IMR-90 (cell line): ENCODE results near the gene NAA50. TPM values are rescaled to one million over a fixed set of nuclear protein-coding genes. Genes with fewer than 3 reads are reported as not detected.

Source experiments
- ATAC-seq: fragments of 200-7000 bp; cut with Tn5 transposase; 2 replicates; pipeline ENCODE4 v1.9.1; 2020; ENCODE audit warnings: low read depth, mild to moderate bottlenecking, moderate library complexity
- BruUV-seq: library from RNA; stranded (reverse); fragments of 400-500 nt; replicated peaks from 2 replicates; lab custom pipeline; 2021; lab: Mats Ljungman, UMichigan
- CTCF ChIA-PET: fragments of 300-600 bp; formaldehyde crosslinking; extraction: SDS; loops from one replicate; lab custom pipeline; 2021; ENCODE audit warnings: antibody characterized with exemption; lab: Yijun Ruan, JAX
- POLR2A ChIA-PET: fragments of 300-600 bp; sonication (Branson Sonifier 250); formaldehyde crosslinking; loops from one replicate; lab custom pipeline; 2022; ENCODE audit warnings: antibody characterized with exemption; ENCODE audit not compliant: unreplicated experiment; lab: Charles Lee
- DNase-seq: peaks from one replicate; pipeline ENCODE4 v3.0.0; 2013
- H2AFZ ChIP-seq: replicated peaks from 2 replicates; pipeline ENCODE3; 2013; ENCODE audit warnings: low read length, mild to moderate bottlenecking; ENCODE audit not compliant: poor library complexity
- H2AK5ac ChIP-seq: 2 replicates; pipeline ENCODE4 v1.6.1; 2013; ENCODE audit warnings: low read depth, low read length, inconsistent platforms
- H2AK9ac ChIP-seq: replicated peaks from 2 replicates; pipeline ENCODE3; 2013; ENCODE audit warnings: mild to moderate bottlenecking, low read depth, low read length, moderate library complexity; ENCODE audit not compliant: poor library complexity
- H2BK120ac ChIP-seq: 2 replicates; pipeline ENCODE4 v1.6.1; 2013; ENCODE audit warnings: low read depth, low read length, inconsistent platforms
- H2BK15ac ChIP-seq: 3 replicates; pipeline ENCODE4 v1.6.1; 2013; ENCODE audit warnings: low read depth, low read length, inconsistent platforms
- H2BK20ac ChIP-seq: 2 replicates; pipeline ENCODE4 v1.6.1; 2013; ENCODE audit warnings: low read depth, mild to moderate bottlenecking, inconsistent platforms, low read length, moderate library complexity
- H2BK5ac ChIP-seq: 2 replicates; pipeline ENCODE4 v1.6.1; 2013; ENCODE audit warnings: mild to moderate bottlenecking, low read depth, low read length, inconsistent platforms; ENCODE audit not compliant: poor library complexity, severe bottlenecking
- H3K14ac ChIP-seq: replicated peaks from 2 replicates; pipeline ENCODE4 v1.6.1; 2013; ENCODE audit warnings: low read depth, low read length, inconsistent platforms
- H3K18ac ChIP-seq: 2 replicates; pipeline ENCODE4 v1.6.1; 2013; ENCODE audit warnings: low read depth, low read length, control low read depth
- H3K23ac ChIP-seq: 2 replicates; pipeline ENCODE4 v1.6.1; 2013; ENCODE audit warnings: low read depth, low read length, inconsistent platforms
- H3K27ac ChIP-seq: 2 replicates; pipeline ENCODE4 v1.5.1; 2013; ENCODE audit warnings: mild to moderate bottlenecking, control low read depth, low read length; ENCODE audit not compliant: insufficient read depth
- H3K27me3 ChIP-seq: 2 replicates; pipeline ENCODE4 v1.6.1; 2013; ENCODE audit warnings: low read length; ENCODE audit not compliant: control insufficient read depth, insufficient read depth
- H3K36me3 ChIP-seq: 2 replicates; pipeline ENCODE4 v1.6.1; 2013; ENCODE audit warnings: low read length, mixed read lengths; ENCODE audit not compliant: control insufficient read depth, insufficient read depth
- H3K4ac ChIP-seq: 2 replicates; pipeline ENCODE4 v1.6.1; 2013; ENCODE audit warnings: low read depth, low read length, inconsistent platforms
- H3K4me1 ChIP-seq: 2 replicates; pipeline ENCODE4 v1.6.1; 2013; ENCODE audit warnings: low read length, mixed read lengths; ENCODE audit not compliant: control insufficient read depth, insufficient read depth
- H3K4me2 ChIP-seq: 2 replicates; pipeline ENCODE4 v1.6.1; 2013; ENCODE audit warnings: low read depth, mild to moderate bottlenecking, control low read depth, low read length, moderate library complexity
- H3K4me3 ChIP-seq: 2 replicates; pipeline ENCODE4 v1.5.1; 2013; ENCODE audit warnings: low read depth, mild to moderate bottlenecking, control low read depth, low read length, moderate library complexity; ENCODE audit not compliant: insufficient read depth
- H3K56ac ChIP-seq: 2 replicates; pipeline ENCODE4 v1.6.1; 2013; ENCODE audit warnings: low read length, inconsistent platforms; ENCODE audit not compliant: insufficient read depth; ENCODE audit errors: extremely low read depth
- H3K79me1 ChIP-seq, 2 experiments: 2 replicates each; pipeline ENCODE4 v1.6.1; 2013; ENCODE audit warnings: low read length in 2 of 2, inconsistent platforms in 1 of 2, low read depth in 1 of 2
- H3K9ac ChIP-seq: 2 replicates; pipeline ENCODE4 v1.6.1; 2013; ENCODE audit warnings: low read depth, low read length, control low read depth
- H3K9me1 ChIP-seq: 2 replicates; pipeline ENCODE4 v1.6.1; 2013; ENCODE audit warnings: low read length, inconsistent platforms; ENCODE audit not compliant: insufficient read depth
- H3K9me3 ChIP-seq: 2 replicates; pipeline ENCODE4 v1.6.1; 2013; ENCODE audit warnings: low read length; ENCODE audit not compliant: control insufficient read depth, insufficient read depth
- H4K20me1 ChIP-seq: 2 replicates; pipeline ENCODE4 v1.6.1; 2013; ENCODE audit warnings: low read length, inconsistent platforms; ENCODE audit not compliant: insufficient read depth
- H4K5ac ChIP-seq: 2 replicates; pipeline ENCODE4 v1.6.1; 2013; ENCODE audit warnings: mild to moderate bottlenecking, low read depth, low read length, control low read depth
- H4K8ac ChIP-seq, 2 experiments: 2 replicates each; pipeline ENCODE4 v1.6.1; 2013; ENCODE audit warnings: low read depth in 2 of 2, low read length in 2 of 2, control low read depth in 1 of 2, inconsistent platforms in 1 of 2
- H4K91ac ChIP-seq: 2 replicates; pipeline ENCODE4 v1.6.1; 2013; ENCODE audit warnings: low read depth, low read length, inconsistent platforms; ENCODE audit not compliant: insufficient read depth
- CTCF ChIP-seq: conservative IDR thresholded peaks from 2 replicates; pipeline ENCODE4 v1.5.1; 2012; ENCODE audit warnings: mild to moderate bottlenecking, low read depth, low read length, improper control_type of control experiment
- FOS ChIP-seq: fragments of 150-350 bp; IDR thresholded peaks from 2 replicates; pipeline ENCODE4 v1.6.1; 2016; ENCODE audit warnings: low read depth, low read length
- MAFK ChIP-seq: IDR thresholded peaks from 2 replicates; pipeline ENCODE4 v1.6.1; 2012; ENCODE audit warnings: low read depth, low read length, improper control_type of control experiment
- MXI1 ChIP-seq: IDR thresholded peaks from 2 replicates; pipeline ENCODE4 v1.6.1; 2012; ENCODE audit warnings: low read depth, mild to moderate bottlenecking, low read length, moderate library complexity, borderline replicate concordance
- NFE2L2 ChIP-seq: fragments of 150-350 bp; IDR thresholded peaks from 2 replicates; pipeline ENCODE4 v1.6.1; 2016; ENCODE audit warnings: low read depth, mild to moderate bottlenecking, low read length
- POLR2A ChIP-seq: IDR thresholded peaks from 2 replicates; pipeline ENCODE4 v1.6.1; 2012; ENCODE audit warnings: mild to moderate bottlenecking, low read depth, low read length
- WGBS, 2 experiments: methylation state at CpG; one replicate each; pipeline versions ENCODE4 v1.1.5 to v1.1.7; 2013; ENCODE audit warnings: missing lambda C conversion rate in 2 of 2; ENCODE audit not compliant: insufficient read length in 1 of 2; ENCODE audit errors: extremely low coverage in 2 of 2; 5-methylcytosine and 5-hydroxymethylcytosine counted together
- dilution Hi-C: fragments of 300-500 bp; cut with HindIII; formaldehyde crosslinking; loops from one replicate; pipeline ENCODE4 v1.14.3; 2018; ENCODE audit warnings: low sequenced_read_pairs; ENCODE audit not compliant: unreplicated experiment
- in situ Hi-C: fragments of 300-500 bp; cut with MboI; formaldehyde crosslinking; loops from 3 replicates; pipeline ENCODE4 v1.14.3; 2019; ENCODE audit warnings: low sequenced_read_pairs, inconsistent platforms, mixed read lengths
- intact Hi-C: fragments of 100-400 bp; cut with micrococcal nuclease; formaldehyde crosslinking; loops from 2 replicates; pipeline ENCODE4 v1.10.0; 2022
- polyA plus RNA-seq, 3 experiments: library from polyadenylated mRNA; depleted of rRNA; stranded (reverse); fragments of >200 nt; gene quantifications; 2 replicates each; pipeline ENCODE4 v1.2.3, GENCODE V29; 2012; ENCODE audit warnings: low replicate concordance in 1 of 3
- total RNA-seq: library from RNA; depleted of rRNA; stranded (reverse); fragments of >200 nt; gene quantifications from 2 replicates; pipeline ENCODE4 v1.2.3, GENCODE V29; 2012
- TF ChIP-seq, protein P1 (sequence below): fragments of 150-350 bp; IDR thresholded peaks from 2 replicates; pipeline ENCODE4 v1.6.1; 2017; ENCODE audit warnings: mild to moderate bottlenecking, antibody characterized with exemption, low read length, low read depth

The NAA50 gene
- total and polyA plus RNA-seq, 2 of the 4 experiments (the other 2 are of a cell fraction), result 42.4 to 125 TPM

GRCh38 chr3:113773381-113773780 lies 27.3 kb upstream of the NAA50 start:
- no peak overlapping the region for H3K4me3 ChIP-seq

More at GRCh38 chr3:113773381-113773780, 27.3 kb upstream of the NAA50 start:
- peak overlapping the region in 1 of 2 experiments; percentile 81; a peak in 2 of 4 replicates for H4K8ac ChIP-seq
- ATAC-seq (peak; percentile 84), DNase-seq (peak; percentile 91)
- peak overlapping the region; percentile 15; the same call in 1 of the 2 replicates for H4K91ac ChIP-seq
- TF ChIP-seq POLR2A (no peak), FOS (no peak), CTCF (no peak), NFE2L2 (peak; percentile 56; the same call in 1 of the 2 replicates), MXI1 (no peak), MAFK (no peak)
- TF ChIP-seq, protein P1, sequence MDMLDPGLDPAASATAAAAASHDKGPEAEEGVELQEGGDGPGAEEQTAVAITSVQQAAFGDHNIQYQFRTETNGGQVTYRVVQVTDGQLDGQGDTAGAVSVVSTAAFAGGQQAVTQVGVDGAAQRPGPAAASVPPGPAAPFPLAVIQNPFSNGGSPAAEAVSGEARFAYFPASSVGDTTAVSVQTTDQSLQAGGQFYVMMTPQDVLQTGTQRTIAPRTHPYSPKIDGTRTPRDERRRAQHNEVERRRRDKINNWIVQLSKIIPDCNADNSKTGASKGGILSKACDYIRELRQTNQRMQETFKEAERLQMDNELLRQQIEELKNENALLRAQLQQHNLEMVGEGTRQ, result no peak
- peak overlapping the region; percentile 43; the same call in 1 of the 2 replicates for H3K23ac ChIP-seq
- peak overlapping the region; percentile 85 for H3K4me2 ChIP-seq
- ChIA-PET CTCF (interaction anchor here (0.7 kb wide), 1 partner anchor 904 kb away, joined by 3 read pairs; no protein-coding TSS in a partner anchor), POLR2A (interaction anchor here (1.9 kb wide), 1 partner anchor 27 kb away, joined by 8 read pairs; the partner anchor contains the start of genes ATP6V1A and NAA50)
- peak overlapping the region; percentile 95 for H3K18ac ChIP-seq
- peak overlapping the region; percentile 94; the same call in 1 of the 2 replicates for H4K5ac ChIP-seq
- peak overlapping the region; percentile 100 for H2BK5ac ChIP-seq
- no peak overlapping the region for H3K9ac ChIP-seq
- peak overlapping the region; percentile 71; the same call in 1 of the 2 replicates for H3K4ac ChIP-seq
- H3K14ac ChIP-seq, result peak overlapping the region; percentile 27
- H3K4me1 ChIP-seq, result peaks cover 13% of the 10 kb centered on the region
- H3K9me3 ChIP-seq, result no peaks in the 10 kb centered on the region
- H4K20me1 ChIP-seq, result no peaks in the 10 kb centered on the region
- no peak overlapping the region for H3K56ac ChIP-seq
- peaks cover 10% of the 10 kb centered on the region for H3K9me1 ChIP-seq
- H2BK20ac ChIP-seq, result peak overlapping the region; percentile 60
- intact Hi-C loops (loop anchor here (2.0 kb wide), 1 partner anchor 27 kb away; the partner anchor contains the start of genes ATP6V1A and NAA50), dilution Hi-C loops (no loop called here), in situ Hi-C loops (no loop called here)
- H3K36me3 ChIP-seq, result no peaks in the 10 kb centered on the region; the same call in 1 of the 2 replicates
- BruUV-seq, result no TSS peak
- 0 out of 3 replicates have a peak overlapping the region, but pooled peaks have one; percentile 2 for H2BK15ac ChIP-seq
- H3K27me3 ChIP-seq, result no peaks in the 10 kb centered on the region
- H2AK9ac ChIP-seq, result no peak overlapping the region
- no CpG with 5 or more reads among the region's 3 CpGs for WGBS, 2 experiments
- no peak overlapping the region for H2AFZ ChIP-seq
- H2AK5ac ChIP-seq, result peak overlapping the region; percentile 6; the same call in 1 of the 2 replicates
- H3K27ac ChIP-seq, result peak overlapping the region; percentile 93; the same call in 1 of the 2 replicates
- peaks cover 30 to 39% of the 10 kb centered on the region in 2 experiments for H3K79me1 ChIP-seq
- peak overlapping the region; percentile 76 for H2BK120ac ChIP-seq
